GM12878 (cell line): ENCODE data around the gene CRYL1. TPM values are rescaled to one million over a fixed set of nuclear protein-coding genes. Genes with fewer than 3 reads are reported as not detected.

ENCODE experiments used
- ATAC-seq: fragments of 200-7000 bp; cut with Tn5 transposase; 3 replicates; pipeline ENCODE4 v1.9.1; 2020; ENCODE audit warnings: mild to moderate bottlenecking, moderate library complexity
- BruUV-seq: library from RNA; stranded (reverse); fragments of 400-500 nt; replicated peaks from 2 replicates; lab custom pipeline; 2021; lab: Mats Ljungman, UMichigan
- CTCF ChIA-PET: fragments of 300-600 bp; sonication (Branson Sonifier 250); formaldehyde crosslinking; extraction: SDS; loops from one replicate; lab custom pipeline; 2021; ENCODE audit warnings: inconsistent platforms; lab: Yijun Ruan, JAX
- POLR2A ChIA-PET: fragments of 350-600 bp; formaldehyde crosslinking; extraction: SDS; loops from one replicate; lab custom pipeline; 2021; ENCODE audit warnings: inconsistent platforms; lab: Charles Lee
- RAD21 ChIA-PET: fragments of 300-600 bp; sonication (Branson Sonifier 250); formaldehyde crosslinking; loops from one replicate; lab custom pipeline; 2023; ENCODE audit warnings: antibody characterized with exemption; ENCODE audit not compliant: unreplicated experiment; lab: Charles Lee
- SMC1A ChIA-PET: fragments of 300-600 bp; sonication (Branson Sonifier 250); formaldehyde crosslinking; loops from one replicate; lab custom pipeline; 2023; ENCODE audit not compliant: unreplicated experiment, uncharacterized antibody; lab: Charles Lee
- DNase-seq: peaks from one replicate; pipeline ENCODE4 v3.0.0-alpha.2; 2011; ENCODE audit warnings: low read depth, low spot score
- FAIRE-seq: peaks from 3 replicates; lab custom pipeline; 2011; peaks lifted over from hg19 to GRCh38; lab: Jason Lieb, UNC
- H2AFZ ChIP-seq: 2 replicates; pipeline ENCODE4 v1.6.0; 2011; ENCODE audit warnings: low read depth, low read length, control low read depth; ENCODE audit not compliant: control insufficient read depth
- H3K27ac ChIP-seq: 2 replicates; pipeline ENCODE4 v1.5.1; 2011; ENCODE audit warnings: control low read depth; ENCODE audit not compliant: control insufficient read depth, insufficient read depth
- H3K27me3 ChIP-seq, 2 experiments: replicated peaks in 1 of 2; 2 replicates each; pipeline versions ENCODE4 v1.6.0 to v1.6.1; 2011; ENCODE audit warnings: low read length in 1 of 2; ENCODE audit not compliant: control insufficient read depth in 2 of 2, insufficient read depth in 2 of 2
- H3K36me3 ChIP-seq, 2 experiments: 2 replicates each; pipeline ENCODE4 v1.5.1; 2011; ENCODE audit warnings: low read length in 1 of 2; ENCODE audit not compliant: control insufficient read depth in 2 of 2, insufficient read depth in 2 of 2
- H3K4me1 ChIP-seq: 2 replicates; pipeline ENCODE4 v1.6.1; 2011; ENCODE audit warnings: mild to moderate bottlenecking, low read length, moderate library complexity, mixed read lengths; ENCODE audit not compliant: control insufficient read depth, insufficient read depth
- H3K4me2 ChIP-seq: 2 replicates; pipeline ENCODE4 v1.6.0; 2011; ENCODE audit warnings: control low read depth; ENCODE audit not compliant: control insufficient read depth, insufficient read depth
- H3K4me3 ChIP-seq: fragments of 200-600 bp; sonication (generic); 2 replicates; pipeline ENCODE4 v1.5.1; 2016
- H3K79me2 ChIP-seq: 2 replicates; pipeline ENCODE4 v1.6.0; 2011; ENCODE audit warnings: low read length; ENCODE audit not compliant: control insufficient read depth, insufficient read depth
- H3K9ac ChIP-seq: 2 replicates; pipeline ENCODE4 v1.8.0; 2011; ENCODE audit warnings: low read length, control low read depth, mixed read lengths; ENCODE audit not compliant: control insufficient read depth, insufficient read depth
- H3K9me3 ChIP-seq: replicated peaks from 3 replicates; pipeline ENCODE4 v1.5.1; 2011; ENCODE audit warnings: mild to moderate bottlenecking, low read length; ENCODE audit not compliant: control insufficient read depth, insufficient read depth
- H4K20me1 ChIP-seq: 2 replicates; pipeline ENCODE4 v1.6.0; 2011; ENCODE audit not compliant: control insufficient read depth, insufficient read depth
- ATF2 ChIP-seq: IDR thresholded peaks from 2 replicates; pipeline ENCODE4 v1.6.1; 2012; ENCODE audit warnings: low read length, inconsistent platforms
- CBFB ChIP-seq: IDR thresholded peaks from 2 replicates; pipeline ENCODE4 v1.6.1; 2016; ENCODE audit warnings: antibody characterized with exemption, low read depth
- IRF3 ChIP-seq: fragments of 450-650 bp; IDR thresholded peaks from 2 replicates; pipeline ENCODE4 v1.6.1; 2014; ENCODE audit warnings: mild to moderate bottlenecking
- IRF4 ChIP-seq: IDR thresholded peaks from 2 replicates; pipeline ENCODE4 v1.6.1; 2011; ENCODE audit warnings: low read depth, low read length
- MTA2 ChIP-seq: fragments of 450-650 bp; IDR thresholded peaks from 2 replicates; pipeline ENCODE4 v1.6.1; 2016; ENCODE audit warnings: low read depth, mild to moderate bottlenecking, moderate library complexity
- NBN ChIP-seq: fragments of 450-650 bp; IDR thresholded peaks from 2 replicates; pipeline ENCODE4 v1.6.1; 2016
- NFXL1 ChIP-seq: fragments of 450-650 bp; IDR thresholded peaks from 2 replicates; pipeline ENCODE4 v1.6.1; 2017; ENCODE audit warnings: antibody characterized with exemption, mild to moderate bottlenecking, borderline replicate concordance
- PML ChIP-seq: IDR thresholded peaks from 2 replicates; pipeline ENCODE4 v1.6.1; 2012; ENCODE audit warnings: low read length, inconsistent platforms
- ZSCAN29 ChIP-seq: fragments of 450-650 bp; IDR thresholded peaks from 2 replicates; pipeline ENCODE4 v1.6.1; 2017; ENCODE audit warnings: mild to moderate bottlenecking, moderate library complexity
- WGBS: methylation state at CpG from one replicate; pipeline ENCODE4 v1.1.6; 2016; ENCODE audit warnings: low lambda C conversion rate; ENCODE audit not compliant: insufficient replicate concordance, insufficient coverage; ENCODE audit errors: missing lambda C conversion rate; 5-methylcytosine and 5-hydroxymethylcytosine counted together
- in situ Hi-C: fragments of 300-500 bp; cut with MboI; formaldehyde crosslinking; loops from 9 replicates; pipeline ENCODE4 v1.14.3; 2018; ENCODE audit warnings: mixed read lengths
- intact Hi-C: fragments of 100-400 bp; cut with micrococcal nuclease; formaldehyde crosslinking; loops from one replicate; pipeline ENCODE4 v1.14.2; 2022; ENCODE audit not compliant: unreplicated experiment
- polyA plus RNA-seq, 11 experiments: library from polyadenylated mRNA; depleted of rRNA in 4 of 11; unstranded in 6 of 11; stranded (reverse) in 5 of 11; fragments of >200 nt; fragmentation: Nextera tagmentation in 4 of 11; fragmentation: Illumina TruSeq in 1 of 11; extraction: Ambion mirVana in 4 of 11; extraction: Trizol in 1 of 11; gene quantifications; 1 replicate in 1 of 11; 2 replicates in 10 of 11; pipeline versions ENCODE4 v1.2.1 to v1.2.3, GENCODE V29; 2011 to 2016; ENCODE audit warnings: inconsistent platforms in 2 of 11, missing spikeins in 2 of 11, low read depth in 1 of 11
- total RNA-seq, 4 experiments: library from RNA; depleted of rRNA in 3 of 4; stranded (reverse); fragments of >200 nt in 3 of 4; fragmentation: Illumina TruSeq in 1 of 4; extraction: Trizol in 1 of 4; gene quantifications; 2 replicates each; pipeline versions ENCODE4 v1.2.1 to v1.2.3, GENCODE V29; 2013 to 2021
- TF ChIP-seq, protein P1 (sequence below): fragments of 450-650 bp; IDR thresholded peaks from 2 replicates; pipeline ENCODE4 v1.6.1; 2017; ENCODE audit warnings: mild to moderate bottlenecking, moderate library complexity
- TF ChIP-seq, protein P2 (sequence below): IDR thresholded peaks from 2 replicates; pipeline ENCODE4 v1.6.1; 2011; ENCODE audit warnings: mild to moderate bottlenecking, low read depth, low read length, moderate library complexity; ENCODE audit not compliant: insufficient replicate concordance

The CRYL1 gene
- total and polyA plus RNA-seq, 10 of the 15 experiments (the other 5 are each of a cell fraction or from before 2014, with no cell fraction given): 5.5 to 36.7 (median 12.2) TPM

DNA sequence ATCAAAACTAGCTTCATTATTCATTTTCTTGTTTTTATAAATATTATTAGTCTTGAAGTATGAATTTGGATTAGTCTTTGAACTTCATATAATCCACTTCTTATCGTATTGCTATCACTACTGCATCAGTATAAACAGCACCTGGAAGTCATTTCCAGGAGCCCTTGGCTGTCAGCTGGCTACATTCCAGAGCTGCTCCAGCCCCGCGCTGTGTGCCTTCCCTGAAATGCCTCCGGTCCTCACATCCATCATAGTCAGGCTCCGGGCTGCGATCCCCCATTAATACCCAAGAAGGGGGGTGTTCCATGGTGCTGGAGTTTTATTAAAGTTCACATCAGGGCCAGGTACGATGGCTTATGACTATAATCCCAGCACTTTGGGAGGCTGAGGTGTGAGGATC lies 169.2 kb downstream of the CRYL1 start (continued):
- TF ChIP-seq, protein P1, sequence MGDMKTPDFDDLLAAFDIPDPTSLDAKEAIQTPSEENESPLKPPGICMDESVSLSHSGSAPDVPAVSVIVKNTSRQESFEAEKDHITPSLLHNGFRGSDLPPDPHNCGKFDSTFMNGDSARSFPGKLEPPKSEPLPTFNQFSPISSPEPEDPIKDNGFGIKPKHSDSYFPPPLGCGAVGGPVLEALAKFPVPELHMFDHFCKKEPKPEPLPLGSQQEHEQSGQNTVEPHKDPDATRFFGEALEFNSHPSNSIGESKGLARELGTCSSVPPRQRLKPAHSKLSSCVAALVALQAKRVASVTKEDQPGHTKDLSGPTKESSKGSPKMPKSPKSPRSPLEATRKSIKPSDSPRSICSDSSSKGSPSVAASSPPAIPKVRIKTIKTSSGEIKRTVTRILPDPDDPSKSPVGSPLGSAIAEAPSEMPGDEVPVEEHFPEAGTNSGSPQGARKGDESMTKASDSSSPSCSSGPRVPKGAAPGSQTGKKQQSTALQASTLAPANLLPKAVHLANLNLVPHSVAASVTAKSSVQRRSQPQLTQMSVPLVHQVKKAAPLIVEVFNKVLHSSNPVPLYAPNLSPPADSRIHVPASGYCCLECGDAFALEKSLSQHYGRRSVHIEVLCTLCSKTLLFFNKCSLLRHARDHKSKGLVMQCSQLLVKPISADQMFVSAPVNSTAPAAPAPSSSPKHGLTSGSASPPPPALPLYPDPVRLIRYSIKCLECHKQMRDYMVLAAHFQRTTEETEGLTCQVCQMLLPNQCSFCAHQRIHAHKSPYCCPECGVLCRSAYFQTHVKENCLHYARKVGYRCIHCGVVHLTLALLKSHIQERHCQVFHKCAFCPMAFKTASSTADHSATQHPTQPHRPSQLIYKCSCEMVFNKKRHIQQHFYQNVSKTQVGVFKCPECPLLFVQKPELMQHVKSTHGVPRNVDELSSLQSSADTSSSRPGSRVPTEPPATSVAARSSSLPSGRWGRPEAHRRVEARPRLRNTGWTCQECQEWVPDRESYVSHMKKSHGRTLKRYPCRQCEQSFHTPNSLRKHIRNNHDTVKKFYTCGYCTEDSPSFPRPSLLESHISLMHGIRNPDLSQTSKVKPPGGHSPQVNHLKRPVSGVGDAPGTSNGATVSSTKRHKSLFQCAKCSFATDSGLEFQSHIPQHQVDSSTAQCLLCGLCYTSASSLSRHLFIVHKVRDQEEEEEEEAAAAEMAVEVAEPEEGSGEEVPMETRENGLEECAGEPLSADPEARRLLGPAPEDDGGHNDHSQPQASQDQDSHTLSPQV: no peak
- TF ChIP-seq NFXL1: no peak

DNA sequence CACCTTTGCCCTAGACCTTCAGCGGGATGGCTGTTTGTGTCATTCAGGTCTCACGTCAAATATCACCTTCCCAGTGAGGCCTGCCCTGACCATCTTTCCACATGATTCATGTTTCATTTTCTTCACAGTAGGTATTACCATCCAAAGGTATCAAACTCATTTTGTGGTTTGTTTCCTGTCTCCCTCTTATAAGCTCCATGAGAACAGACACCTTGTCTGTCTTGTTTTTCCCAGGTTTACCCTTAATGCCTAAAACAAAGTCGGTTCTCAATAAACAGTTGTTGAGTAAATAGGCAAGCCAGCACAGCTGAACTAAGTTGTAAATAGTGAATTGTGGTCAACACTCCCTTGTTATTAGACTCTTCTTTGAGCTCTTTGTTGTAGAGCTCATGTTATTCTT lies 170.9 kb downstream of the CRYL1 start:
- FAIRE-seq (no peak), DNase-seq (no peak), ATAC-seq (no peak)
- H3K9ac ChIP-seq: no peak overlapping the region
- no peaks in the 10 kb centered on the region for H3K27me3 ChIP-seq
- no TSS peak for BruUV-seq
- ChIA-PET POLR2A (no interaction called here), CTCF (no interaction called here), RAD21 (no interaction called here), SMC1A (interaction anchor here (0.6 kb wide), 1 partner anchor 316 kb away, joined by 3 read pairs; no protein-coding TSS in a partner anchor)
- no peaks in the 10 kb centered on the region for H4K20me1 ChIP-seq
- H3K4me1 ChIP-seq: no peaks in the 10 kb centered on the region
- no peak overlapping the region for H3K27ac ChIP-seq
- H3K4me3 ChIP-seq: no peak overlapping the region
- H3K36me3 ChIP-seq: no peaks in the 10 kb centered on the region
- H3K4me2 ChIP-seq: no peak overlapping the region
- intact Hi-C loops: no loop called here
- no peaks in the 10 kb centered on the region for H3K9me3 ChIP-seq
- H2AFZ ChIP-seq: no peak overlapping the region
- in situ Hi-C loops: no loop called here
- WGBS: 67% methylated on average over 3 of the region's 3 CpGs
- H3K79me2 ChIP-seq: no peaks in the 10 kb centered on the region
- TF ChIP-seq, protein P2, sequence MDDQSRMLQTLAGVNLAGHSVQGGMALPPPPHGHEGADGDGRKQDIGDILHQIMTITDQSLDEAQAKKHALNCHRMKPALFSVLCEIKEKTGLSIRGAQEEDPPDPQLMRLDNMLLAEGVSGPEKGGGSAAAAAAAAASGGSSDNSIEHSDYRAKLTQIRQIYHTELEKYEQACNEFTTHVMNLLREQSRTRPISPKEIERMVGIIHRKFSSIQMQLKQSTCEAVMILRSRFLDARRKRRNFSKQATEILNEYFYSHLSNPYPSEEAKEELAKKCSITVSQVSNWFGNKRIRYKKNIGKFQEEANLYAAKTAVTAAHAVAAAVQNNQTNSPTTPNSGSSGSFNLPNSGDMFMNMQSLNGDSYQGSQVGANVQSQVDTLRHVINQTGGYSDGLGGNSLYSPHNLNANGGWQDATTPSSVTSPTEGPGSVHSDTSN: no peak
- TF ChIP-seq CBFB: no peak
- TF ChIP-seq, protein P1: no peak
- no peak for TF ChIP-seq IRF3
- no peak for TF ChIP-seq IRF4
- no peak for TF ChIP-seq ATF2
- no peak for TF ChIP-seq PML
- no peak for TF ChIP-seq ZSCAN29
- no peak for TF ChIP-seq NBN
- no peak for TF ChIP-seq MTA2
